GM21737 (cell line): ENCODE results near the gene ABHD15.

ENCODE experiments used
- ATAC-seq: cut with Tn5 transposase; IDR thresholded peaks from one replicate; pipeline ENCODE4 v1.9.1; 2021; ENCODE audit warnings: mild to moderate bottlenecking, moderate library complexity; ENCODE audit not compliant: unreplicated experiment

The ABHD15 gene

DNA sequence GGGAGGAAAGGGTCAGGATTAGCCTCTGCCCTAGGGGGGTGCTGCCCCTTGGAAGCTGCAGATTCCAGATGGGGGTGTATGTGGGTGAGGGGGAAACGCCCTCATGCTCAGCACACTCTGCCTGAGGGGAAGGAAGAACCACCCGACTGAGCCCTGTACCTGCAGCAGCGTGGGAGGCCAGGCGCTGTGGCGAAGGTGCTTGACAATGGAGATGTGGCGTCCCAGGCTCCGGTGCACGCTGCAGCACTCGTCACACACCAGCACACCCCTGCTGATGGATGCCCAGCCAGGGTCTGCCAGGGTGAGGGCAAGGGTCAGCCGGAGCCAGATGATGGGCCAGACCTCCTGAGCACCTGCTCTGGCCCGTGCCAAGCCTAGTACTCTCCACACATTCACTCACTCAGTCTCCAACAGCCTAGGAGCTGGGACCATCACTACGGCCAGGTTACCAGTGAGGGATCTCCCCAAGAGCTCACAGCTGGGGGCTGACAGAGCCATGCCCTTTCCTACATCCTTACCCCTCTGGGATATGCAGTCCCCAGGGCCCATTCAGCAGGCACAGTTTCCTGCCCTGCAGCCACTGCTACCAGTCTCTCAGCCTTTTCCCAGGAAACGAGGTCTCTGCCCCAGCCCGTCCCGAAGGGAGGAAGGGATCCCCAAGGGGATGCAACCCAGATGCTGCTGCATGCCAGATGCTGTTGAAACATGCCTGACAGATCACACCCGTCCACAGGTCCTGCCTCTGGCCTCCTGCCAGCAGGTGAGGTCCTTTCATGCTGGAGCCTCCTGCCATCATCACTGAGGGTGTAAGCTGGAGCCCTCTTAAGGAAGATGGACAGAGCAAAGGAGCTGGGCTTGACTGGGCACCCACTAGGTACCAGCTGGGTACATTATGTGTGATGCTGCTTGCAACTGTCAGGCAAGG is 16.7 kb upstream of the ABHD15 start:
- no peak for ATAC-seq

DNA sequence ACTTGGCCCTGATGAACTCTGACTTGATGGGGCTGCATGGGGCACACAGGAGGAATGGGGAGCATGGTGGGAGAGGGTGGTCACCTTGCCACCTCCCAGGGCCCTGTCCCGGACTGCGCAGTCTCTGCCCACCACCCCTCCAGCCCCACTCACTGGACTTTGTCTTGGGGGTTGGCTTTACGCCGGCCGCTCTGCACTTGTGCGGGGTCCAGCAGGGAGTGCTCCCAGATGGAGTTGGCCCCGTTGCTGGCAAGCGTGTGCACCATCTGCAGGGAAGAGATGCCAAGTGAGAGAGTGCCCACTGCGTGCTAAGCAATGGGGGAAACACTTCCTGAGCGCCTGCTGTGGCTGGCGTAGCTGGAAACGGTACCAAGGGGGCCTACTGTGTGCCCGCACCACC is 15.9 kb upstream of the ABHD15 start:
- ATAC-seq = no peak

DNA sequence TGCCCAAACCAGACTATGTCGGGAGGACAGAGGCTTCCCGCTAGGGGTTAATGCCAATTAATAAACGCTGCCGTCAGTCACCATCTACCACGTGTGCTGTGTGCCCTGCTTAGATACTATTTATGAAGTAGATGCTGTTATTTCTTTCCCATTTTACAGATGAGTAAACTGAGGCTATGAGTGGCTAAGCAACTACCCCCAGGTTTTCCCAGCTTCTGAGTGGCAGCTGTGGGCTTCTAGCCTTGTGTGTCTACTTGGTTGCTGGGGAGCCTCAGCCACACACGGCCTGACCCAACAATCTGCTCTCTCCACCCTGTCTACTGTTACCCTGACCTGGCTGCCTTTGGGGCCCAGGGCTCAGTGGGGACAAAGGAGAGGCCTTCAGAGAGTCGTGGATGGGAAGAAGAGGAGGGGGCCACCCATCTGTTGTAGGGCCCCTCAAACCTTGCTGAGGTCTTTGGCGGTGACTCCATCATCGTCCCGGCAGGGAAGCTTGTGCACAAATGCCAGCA is 15.5 kb upstream of the ABHD15 start:
- no peak for ATAC-seq

GRCh38 chr17:29581583-29582253 is 14.9 kb upstream of the ABHD15 start:
- no peak for ATAC-seq

DNA sequence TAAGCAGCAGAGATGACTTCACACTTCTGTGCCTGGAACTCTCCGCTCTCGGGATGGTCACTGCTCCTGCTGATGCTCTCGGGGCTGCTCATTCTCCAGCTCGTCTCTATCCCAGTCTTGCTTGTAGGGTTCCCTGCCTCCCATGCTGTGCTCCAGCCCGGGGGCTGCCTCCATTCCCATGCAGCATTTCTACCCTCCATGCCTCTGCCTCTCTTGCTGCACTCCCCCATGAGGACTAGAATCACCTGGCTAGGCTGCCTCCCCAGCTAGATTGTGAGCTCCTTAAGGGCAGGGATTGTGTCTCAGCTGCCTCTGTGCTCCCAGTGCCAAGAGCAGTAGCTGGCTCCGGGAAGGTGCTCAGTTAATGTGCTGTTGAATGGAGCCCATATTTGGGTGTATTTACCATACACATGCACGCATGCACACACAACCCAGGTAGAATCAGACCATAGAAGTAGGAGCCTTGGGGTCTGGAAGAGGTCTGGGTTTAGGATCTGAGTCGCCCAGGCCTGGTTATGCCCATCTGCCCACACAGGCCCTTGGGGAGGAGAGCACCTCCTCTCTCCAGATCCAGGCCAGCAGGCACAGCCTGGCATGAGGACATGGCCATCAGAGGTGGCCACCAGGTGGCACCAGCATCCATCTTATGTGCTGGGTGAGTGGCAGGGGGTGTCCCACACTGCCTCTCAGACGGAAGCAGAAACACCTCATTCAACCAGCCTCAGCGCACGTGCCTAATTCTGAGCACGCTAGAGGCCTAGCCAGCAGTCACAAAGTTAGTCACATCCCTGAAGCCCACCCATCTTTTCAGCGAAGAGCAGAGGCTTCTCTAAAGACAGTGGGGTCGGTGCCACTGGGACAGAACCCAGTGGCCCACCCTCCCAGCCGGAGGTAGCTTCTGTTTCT is 13.3 kb upstream of the ABHD15 start:
- ATAC-seq = peak; percentile 63

- no peak for ATAC-seq
Measured at GRCh38 chr17:29578626-29579485, 12.0 kb upstream of the ABHD15 start.

DNA sequence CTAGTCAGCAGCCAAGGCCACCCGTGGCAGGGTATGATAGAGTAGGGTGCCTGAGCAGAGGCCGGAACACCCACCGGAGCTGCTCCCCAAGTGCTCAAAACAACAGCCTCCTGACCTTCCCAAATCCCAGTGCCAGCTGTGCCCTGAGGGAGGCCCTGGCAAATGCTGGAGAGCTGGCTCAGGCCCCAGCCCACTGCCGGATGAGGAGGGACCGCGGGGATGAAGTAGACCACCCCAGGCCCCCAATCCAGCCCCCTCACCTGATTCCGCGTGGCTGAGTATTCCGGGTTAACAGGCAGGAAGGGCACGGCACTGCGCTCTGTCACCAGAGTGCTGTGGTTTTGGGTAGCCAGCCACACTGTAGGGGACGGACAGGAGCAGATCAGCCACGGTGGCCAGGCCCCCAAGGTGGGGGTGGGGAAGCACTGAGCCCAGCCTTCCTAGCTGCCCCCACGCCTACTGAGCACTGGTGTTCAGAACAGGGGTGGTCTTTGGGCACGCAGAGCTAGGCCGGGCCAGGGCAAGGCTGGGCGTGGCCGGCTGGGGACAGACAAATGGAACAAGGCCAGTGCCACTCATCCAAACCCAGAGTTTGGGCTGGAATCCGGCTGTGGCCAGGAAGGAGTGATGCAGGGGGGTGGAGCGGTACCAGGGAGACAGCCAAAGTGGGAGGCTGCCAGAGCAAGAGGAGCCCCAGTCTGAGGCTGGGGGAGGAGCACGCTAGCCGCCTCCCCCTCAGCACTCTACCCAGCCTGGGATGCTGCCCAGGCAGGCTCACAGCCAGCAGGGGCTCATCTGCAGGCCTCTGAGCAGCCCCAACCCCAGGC is 10.8 kb upstream of the ABHD15 start:
- no peak for ATAC-seq

- ATAC-seq = no peak
Measured at GRCh38 chr17:29577001-29577370, 10.1 kb upstream of the ABHD15 start.

GRCh38 chr17:29576214-29577000 is 9.6 kb upstream of the ABHD15 start:
- ATAC-seq = no peak

GRCh38 chr17:29575511-29576213 is 8.8 kb upstream of the ABHD15 start:
- no peak for ATAC-seq

GRCh38 chr17:29574732-29575510 is 8.1 kb upstream of the ABHD15 start:
- no peak for ATAC-seq

GRCh38 chr17:29573871-29574731 is 7.3 kb upstream of the ABHD15 start:
- no peak for ATAC-seq

DNA sequence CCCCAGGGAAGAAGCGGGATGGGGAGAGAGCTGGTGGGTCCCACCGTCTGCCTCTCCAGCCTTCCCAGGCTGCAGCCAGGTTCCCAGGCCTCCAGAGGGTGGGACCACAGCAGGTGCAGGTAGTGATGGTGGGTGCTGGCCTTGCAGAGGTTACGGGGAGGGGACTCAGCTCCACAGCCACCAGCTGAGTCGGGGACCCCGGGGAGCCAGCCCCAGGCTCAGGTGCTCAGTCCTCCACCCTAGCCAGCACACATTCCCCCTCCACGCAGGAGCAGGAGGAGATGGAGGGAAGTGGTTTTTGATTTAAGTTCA is 6.7 kb upstream of the ABHD15 start:
- no peak for ATAC-seq

DNA sequence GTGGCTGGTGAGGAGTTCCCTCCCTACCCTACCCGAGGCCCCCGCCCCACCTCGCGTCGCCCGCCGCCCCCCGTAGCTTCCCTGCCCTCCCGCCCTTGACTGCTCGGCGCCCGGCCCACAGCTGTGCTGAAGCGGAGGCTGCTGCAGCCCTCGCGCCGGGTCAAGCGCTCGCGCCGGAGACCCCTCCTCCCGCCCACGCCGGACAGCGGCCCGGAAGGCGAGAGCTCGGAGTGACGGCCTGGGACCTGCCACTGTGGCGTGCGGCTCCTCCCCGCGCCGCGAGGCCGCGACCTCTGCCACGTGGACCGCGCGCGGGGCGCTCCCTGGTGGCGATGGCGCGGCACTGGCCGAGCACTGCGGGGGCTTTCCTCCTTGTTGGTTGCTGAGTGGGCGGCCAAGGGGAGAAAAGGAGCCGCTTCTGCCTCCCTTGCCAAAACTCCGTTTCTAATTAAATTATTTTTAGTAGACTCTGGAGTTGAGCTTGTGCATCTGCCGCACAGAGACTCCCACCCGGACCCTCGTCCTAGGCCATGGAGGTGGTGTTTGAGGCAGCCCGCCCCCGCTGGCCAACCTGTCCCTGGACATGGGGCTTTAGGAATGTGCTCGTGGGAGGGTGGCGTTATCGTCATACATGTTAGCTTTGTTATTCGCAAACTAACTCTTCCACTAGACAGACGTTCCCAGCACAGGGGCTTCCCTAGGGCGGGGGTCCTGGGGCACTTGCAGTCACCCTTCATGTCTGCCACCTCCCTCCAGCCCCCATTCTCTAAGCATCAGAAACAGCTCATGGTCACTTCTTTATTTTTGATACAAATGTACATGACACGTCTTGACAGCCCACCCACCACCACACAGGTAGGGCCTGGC is 6.1 kb upstream of the ABHD15 start:
- no peak for ATAC-seq

GRCh38 chr17:29571883-29572681 is 5.2 kb upstream of the ABHD15 start:
- no peak for ATAC-seq
